ENCODE measurements around the gene PPP1R11. TPM values are rescaled to one million over a fixed set of nuclear protein-coding genes. Genes with fewer than 3 reads are reported as not detected.
"Not testable (repeated sequence)": the region's sequence is repeated elsewhere in the genome, so short reads cannot be mapped to it uniquely, and the experiment has no call there.

The PPP1R11 gene
- 10 to 100 TPM; 36.5 to 40.9 (median 37.3) TPM for total RNA-seq

GRCh38 chr6:30066577-30067459, at the start of gene PPP1R11:
PPP1R11 (plus strand) TSS chr6:30067198; CDS start chr6:30067411, 213 bp downstream.
- Histone ChIP-seq H3K27me3 (peaks cover 0 to 15% (median 0%) of the 10 kb centered on the region in 4 donors), H3K4me3 (peak within 1 kb of the TSS; percentile 54 to 88 (median 77)), H3K4me1 (peaks cover 17 to 64% (median 22%) of the 10 kb centered on the region in 3 donors), H3K27ac (peak within 1 kb of the TSS; percentile 88 to 97 (median 94)), H3K36me3 (peaks cover 0 to 52% (median 3%) of the 10 kb centered on the region in 3 donors), H3K9me3 (no peaks in the 10 kb centered on the region)
- 0 to 1% methylated on average over 31 to 36 of the region's 46 CpGs for WGBS, 2 donors
- peak in 1 of 6 experiments; percentile 50 for TF ChIP-seq CTCF (IDR thresholded peaks at IDR 0.05)
- peak in 3 of 4 donors; percentile 74 to 91 (median 84) for TF ChIP-seq POLR2A (IDR thresholded peaks at IDR 0.05)
- DNase-seq = peak; percentile 98
- intact Hi-C loops (cut with DNase I) = no loop called here

- no peaks in the 10 kb centered on the region for H3K4me1 ChIP-seq
- intact Hi-C loops (cut with DNase I) = no loop called here
- no peak overlapping the region for H3K27ac ChIP-seq
- no peaks in the 10 kb centered on the region for H3K9me3 ChIP-seq
- DNase-seq = no peak
- 100% methylated on average over 1 of the region's 2 CpGs for WGBS, 2 donors
- H3K27me3 ChIP-seq = no peaks in the 10 kb centered on the region
- H3K36me3 ChIP-seq = peaks cover 0 to 30% (median 0%) of the 10 kb centered on the region in 3 donors
- TF ChIP-seq CTCF (IDR thresholded peaks at IDR 0.05) = no peak
- TF ChIP-seq POLR2A (IDR thresholded peaks at IDR 0.05) = no peak
- no peak overlapping the region for H3K4me3 ChIP-seq
Measured at GRCh38 chr6:30019819-30020218, 47.2 kb upstream of the PPP1R11 start.

GRCh38 chr6:30020626-30021025, 46.4 kb upstream of the PPP1R11 start:
- no peak for DNase-seq
- no peaks in the 10 kb centered on the region for H3K9me3 ChIP-seq
- peaks cover 0 to 30% (median 0%) of the 10 kb centered on the region in 3 donors for H3K36me3 ChIP-seq
- WGBS, 2 donors = 25 to 40% methylated on average over 1 of the region's 1 CpG
- intact Hi-C loops (cut with DNase I) = no loop called here
- no peaks in the 10 kb centered on the region for H3K4me1 ChIP-seq
- no peak overlapping the region for H3K27ac ChIP-seq
- H3K4me3 ChIP-seq = no peak overlapping the region
- TF ChIP-seq POLR2A (IDR thresholded peaks at IDR 0.05) (no peak), CTCF (IDR thresholded peaks at IDR 0.05) (no peak)
- no peaks in the 10 kb centered on the region for H3K27me3 ChIP-seq

- peaks cover 0 to 30% (median 0%) of the 10 kb centered on the region in 3 donors for H3K36me3 ChIP-seq
- H3K4me1 ChIP-seq = no peaks in the 10 kb centered on the region
- no peak overlapping the region for H3K27ac ChIP-seq
- DNase-seq = no peak
- no peaks in the 10 kb centered on the region for H3K9me3 ChIP-seq
- no peak for TF ChIP-seq CTCF (IDR thresholded peaks at IDR 0.05)
- no peak for TF ChIP-seq POLR2A (IDR thresholded peaks at IDR 0.05)
- WGBS, 2 donors = 77 to 83% methylated on average over 3 of the region's 3 CpGs
- H3K27me3 ChIP-seq = no peaks in the 10 kb centered on the region
- intact Hi-C loops (cut with DNase I) = no loop called here
- no peak overlapping the region for H3K4me3 ChIP-seq
Measured at GRCh38 chr6:30022189-30022588, 44.8 kb upstream of the PPP1R11 start.

- H3K27me3 ChIP-seq; H3K4me3 ChIP-seq; DNase-seq; H3K27ac ChIP-seq; H3K4me1 ChIP-seq; intact Hi-C loops (cut with DNase I); H3K9me3 ChIP-seq: not testable (repeated sequence)
- H3K36me3 ChIP-seq = peaks cover 0 to 30% (median 0%) of the 10 kb centered on the region in 3 donors
Measured at GRCh38 chr6:30022712-30023111, 44.3 kb upstream of the PPP1R11 start.

All from esophagus squamous epithelium (tissue), 5 donors.